Astrocyte (in vitro differentiated cells and primary cell): ENCODE measurements around the gene ITPRIPL1.

Experiments
- EZH2 ChIP-seq: IDR thresholded peaks from 2 replicates; pipeline ENCODE4 v1.6.1; 2012; ENCODE audit warnings: mild to moderate bottlenecking, low read length, inconsistent platforms; ENCODE audit not compliant: insufficient read depth
- TF ChIP-seq, protein P1 (sequence below): IDR thresholded peaks from 2 replicates; pipeline ENCODE4 v1.5.1; 2011; ENCODE audit warnings: low read depth, mild to moderate bottlenecking, inconsistent platforms, low read length, moderate library complexity; ENCODE audit not compliant: insufficient read depth

DNA sequence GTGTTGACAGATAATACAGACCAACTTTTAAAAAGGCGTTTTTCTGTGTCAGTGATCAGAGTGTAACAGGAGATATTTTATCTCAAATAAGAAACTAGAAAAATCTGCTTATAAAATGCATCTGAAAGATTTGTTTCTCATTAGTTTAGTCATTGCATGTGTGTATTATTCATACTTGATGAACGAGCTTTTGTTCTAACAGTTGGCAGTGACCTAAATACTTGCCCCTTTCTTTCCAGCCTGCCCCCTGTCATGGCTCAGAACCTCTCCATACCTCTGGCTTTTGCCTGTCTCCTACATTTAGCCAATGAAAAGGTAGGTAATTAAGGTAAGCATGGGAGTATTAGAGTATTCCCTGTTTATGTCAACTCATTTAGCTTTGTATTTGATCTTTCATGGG lies 44.1 kb downstream of the ITPRIPL1 start:
- TF ChIP-seq, protein P1, sequence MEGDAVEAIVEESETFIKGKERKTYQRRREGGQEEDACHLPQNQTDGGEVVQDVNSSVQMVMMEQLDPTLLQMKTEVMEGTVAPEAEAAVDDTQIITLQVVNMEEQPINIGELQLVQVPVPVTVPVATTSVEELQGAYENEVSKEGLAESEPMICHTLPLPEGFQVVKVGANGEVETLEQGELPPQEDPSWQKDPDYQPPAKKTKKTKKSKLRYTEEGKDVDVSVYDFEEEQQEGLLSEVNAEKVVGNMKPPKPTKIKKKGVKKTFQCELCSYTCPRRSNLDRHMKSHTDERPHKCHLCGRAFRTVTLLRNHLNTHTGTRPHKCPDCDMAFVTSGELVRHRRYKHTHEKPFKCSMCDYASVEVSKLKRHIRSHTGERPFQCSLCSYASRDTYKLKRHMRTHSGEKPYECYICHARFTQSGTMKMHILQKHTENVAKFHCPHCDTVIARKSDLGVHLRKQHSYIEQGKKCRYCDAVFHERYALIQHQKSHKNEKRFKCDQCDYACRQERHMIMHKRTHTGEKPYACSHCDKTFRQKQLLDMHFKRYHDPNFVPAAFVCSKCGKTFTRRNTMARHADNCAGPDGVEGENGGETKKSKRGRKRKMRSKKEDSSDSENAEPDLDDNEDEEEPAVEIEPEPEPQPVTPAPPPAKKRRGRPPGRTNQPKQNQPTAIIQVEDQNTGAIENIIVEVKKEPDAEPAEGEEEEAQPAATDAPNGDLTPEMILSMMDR, result no peak
- TF ChIP-seq EZH2, result no peak
